Caki2 (cell line): ENCODE results near the gene EIF4EBP2. TPM values are rescaled to one million over a fixed set of nuclear protein-coding genes. Genes with fewer than 3 reads are reported as not detected.
A peak's percentile ranks its signal among the peaks of the same experiment; 100 is the strongest.

Source experiments
- DNase-seq: peaks from one replicate; pipeline ENCODE4 v3.0.0-alpha.2; 2015; ENCODE audit warnings: low read depth
- in situ Hi-C: cut with HindIII; loops from 2 replicates; pipeline ENCODE4 v1.10.0; 2016; ENCODE audit warnings: low sequenced_read_pairs, low pct_unique_long_range_greater_than_20kb, mixed read lengths
- total RNA-seq: library from RNA; depleted of rRNA; stranded (reverse); fragments of >200 nt; shearing (Covaris generic); gene quantifications from 2 replicates; pipeline ENCODE4 v1.2.3, GENCODE V29; 2014; ENCODE audit warnings: low replicate concordance; rRNA removed

EIF4EBP2 gene, protein sequence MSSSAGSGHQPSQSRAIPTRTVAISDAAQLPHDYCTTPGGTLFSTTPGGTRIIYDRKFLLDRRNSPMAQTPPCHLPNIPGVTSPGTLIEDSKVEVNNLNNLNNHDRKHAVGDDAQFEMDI
- 5.0 and 6.5 TPM in 2 replicates for total RNA-seq

- peak; percentile 85 for DNase-seq
- in situ Hi-C loops: no loop called here
Observed at GRCh38 chr10:70404036-70404786, at the start of gene EIF4EBP2. Gene EIF4EBP2, plus strand, starts transcription at chr10:70404145. Its CDS starts 257 bp downstream, at chr10:70404402.

DNA sequence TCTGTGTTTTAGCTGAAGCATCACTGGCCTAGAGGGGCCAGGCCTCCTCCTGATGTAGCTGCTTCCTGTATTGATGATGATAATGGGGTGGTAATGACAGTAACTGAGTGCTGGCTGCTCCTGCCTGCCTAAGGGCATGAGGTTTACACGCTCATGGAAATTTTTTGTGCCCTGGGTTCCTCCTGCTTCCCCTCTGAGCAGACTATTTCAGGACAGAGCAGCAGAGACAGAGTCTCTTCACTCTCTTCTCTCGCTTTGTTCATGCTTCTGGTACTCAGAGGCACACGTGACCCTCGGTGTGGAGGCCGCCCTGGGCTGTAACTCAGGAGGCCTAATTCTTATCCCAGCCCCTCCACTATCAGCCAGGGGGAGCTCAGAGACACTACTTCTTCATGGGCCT, 49.4 kb upstream of the EIF4EBP2 start:
- in situ Hi-C loops: no loop called here

DNA sequence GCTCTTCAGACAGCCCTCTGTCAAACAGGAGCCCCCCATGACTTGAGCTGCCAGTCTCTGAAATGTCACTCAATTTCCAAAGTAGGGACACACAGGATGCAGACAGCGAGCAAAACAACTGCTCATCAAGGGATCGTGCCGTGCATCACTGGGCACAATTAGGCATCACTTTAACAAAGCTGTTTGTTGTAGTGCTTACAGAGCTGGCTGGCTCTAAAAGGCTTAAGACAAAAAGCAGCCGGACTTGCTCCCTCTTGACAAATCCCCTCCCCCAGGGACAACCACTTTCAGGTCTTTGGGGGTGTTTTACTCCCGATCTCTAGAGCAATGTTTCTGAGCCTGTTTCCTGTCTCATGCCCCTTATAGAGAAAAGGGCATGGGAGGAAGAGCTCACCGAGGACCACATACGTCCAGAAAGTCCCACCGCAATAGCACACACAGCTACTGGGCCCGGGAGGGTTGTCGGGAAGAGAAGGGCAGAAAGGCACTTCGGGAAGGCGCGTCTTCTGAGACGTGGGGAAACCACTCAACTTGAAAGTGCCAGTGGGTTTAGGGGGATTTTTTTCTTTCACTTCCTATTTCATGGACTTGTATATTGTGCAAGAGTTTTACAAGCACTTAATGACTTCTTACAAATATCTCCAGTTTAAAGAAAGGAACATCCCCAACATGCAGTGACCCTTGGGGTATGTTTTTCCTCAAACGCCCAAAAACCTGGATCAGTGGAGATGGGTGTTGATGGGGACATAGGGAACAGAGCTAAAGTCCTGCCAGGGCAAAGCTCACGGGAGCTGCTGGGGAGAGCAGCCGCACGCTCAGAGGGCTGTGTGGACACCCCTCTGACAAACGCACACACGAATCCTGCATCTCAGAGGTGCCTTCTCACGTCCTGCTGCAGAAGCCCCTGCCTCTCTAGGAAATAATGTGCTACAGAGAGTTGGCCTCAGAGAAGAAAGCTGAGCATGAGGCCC, 48.6 kb upstream of the EIF4EBP2 start:
- in situ Hi-C loops: no loop called here
- no peak for DNase-seq

More for the DNA sequence above, 49.4 kb upstream of the EIF4EBP2 start:
- no peak for DNase-seq

- no peak for DNase-seq
- in situ Hi-C loops: no loop called here
Observed at GRCh38 chr10:70357565-70357964, 46.4 kb upstream of the EIF4EBP2 start.

- in situ Hi-C loops: no loop called here
Observed at GRCh38 chr10:70358446-70358845, 45.5 kb upstream of the EIF4EBP2 start.

DNA sequence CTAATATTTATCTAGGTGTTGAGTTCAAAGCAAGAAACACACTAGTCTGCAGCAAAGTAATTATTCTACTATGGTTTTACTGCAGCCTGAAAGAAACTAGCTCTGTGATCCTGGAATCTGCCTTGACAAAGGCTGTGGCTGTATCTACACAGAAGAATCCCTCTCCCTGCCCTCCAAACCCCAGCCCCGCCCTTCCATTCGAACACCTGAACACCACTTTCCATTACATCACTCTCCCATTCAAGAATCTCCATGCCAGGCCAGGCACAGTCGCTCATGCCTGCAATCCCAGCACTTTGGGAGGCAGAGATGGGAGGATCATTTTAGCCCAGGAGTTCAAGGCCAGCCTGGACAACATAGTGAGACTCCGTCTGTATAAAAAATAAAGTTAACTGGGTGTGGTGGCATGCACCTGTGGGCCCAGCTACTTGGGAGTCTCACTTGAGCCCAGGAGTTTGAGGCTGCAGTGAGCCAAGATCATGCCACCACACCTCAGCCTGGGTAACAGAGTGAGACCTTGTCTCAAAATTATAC, 44.9 kb upstream of the EIF4EBP2 start:
- in situ Hi-C loops: no loop called here
- no peak for DNase-seq

More at GRCh38 chr10:70358446-70358845, 45.5 kb upstream of the EIF4EBP2 start:
- no peak for DNase-seq

- in situ Hi-C loops: no loop called here
- DNase-seq: no peak
Observed at GRCh38 chr10:70360215-70360614, 43.7 kb upstream of the EIF4EBP2 start.

DNA sequence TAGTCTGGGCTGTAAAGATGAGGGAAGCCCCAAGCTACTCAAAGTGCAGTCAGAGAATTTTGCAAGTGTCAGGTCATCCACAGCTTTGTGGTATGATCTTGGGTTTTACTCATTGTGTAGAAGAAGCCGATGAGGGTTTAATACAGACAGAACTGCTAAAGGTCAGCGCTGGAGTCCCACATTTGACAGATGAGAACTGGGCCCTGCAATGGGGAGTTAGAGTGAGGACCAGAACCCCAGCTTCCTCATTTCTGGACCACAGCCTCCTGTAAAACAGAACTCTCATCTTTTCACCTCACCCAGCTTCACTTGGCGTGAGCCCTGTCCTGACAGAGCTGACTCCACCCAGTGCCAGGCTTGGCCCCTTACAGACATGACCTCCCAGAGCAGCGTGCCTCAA, 41.6 kb upstream of the EIF4EBP2 start:
- DNase-seq: no peak
- in situ Hi-C loops: no loop called here

DNA sequence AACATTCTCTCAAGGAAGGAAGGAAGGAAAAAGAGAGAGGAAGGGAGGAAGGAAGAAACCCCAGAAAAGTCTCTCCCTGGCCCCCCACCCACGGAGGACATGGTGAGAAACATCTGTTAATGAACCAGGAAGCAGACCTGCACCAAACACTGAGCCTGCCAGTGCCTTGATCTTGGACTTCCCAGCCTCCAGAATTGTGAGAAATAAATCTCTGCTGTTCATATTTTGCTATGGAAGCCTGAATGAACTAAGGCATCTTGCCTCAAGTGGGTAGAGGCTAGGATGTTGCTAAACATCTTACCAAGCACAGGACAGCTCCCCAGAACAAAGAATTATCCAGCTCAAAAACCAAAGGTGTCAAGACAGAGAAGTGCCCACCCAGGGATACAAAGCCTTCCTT, 40.7 kb upstream of the EIF4EBP2 start:
- no peak for DNase-seq
- in situ Hi-C loops: no loop called here

DNA sequence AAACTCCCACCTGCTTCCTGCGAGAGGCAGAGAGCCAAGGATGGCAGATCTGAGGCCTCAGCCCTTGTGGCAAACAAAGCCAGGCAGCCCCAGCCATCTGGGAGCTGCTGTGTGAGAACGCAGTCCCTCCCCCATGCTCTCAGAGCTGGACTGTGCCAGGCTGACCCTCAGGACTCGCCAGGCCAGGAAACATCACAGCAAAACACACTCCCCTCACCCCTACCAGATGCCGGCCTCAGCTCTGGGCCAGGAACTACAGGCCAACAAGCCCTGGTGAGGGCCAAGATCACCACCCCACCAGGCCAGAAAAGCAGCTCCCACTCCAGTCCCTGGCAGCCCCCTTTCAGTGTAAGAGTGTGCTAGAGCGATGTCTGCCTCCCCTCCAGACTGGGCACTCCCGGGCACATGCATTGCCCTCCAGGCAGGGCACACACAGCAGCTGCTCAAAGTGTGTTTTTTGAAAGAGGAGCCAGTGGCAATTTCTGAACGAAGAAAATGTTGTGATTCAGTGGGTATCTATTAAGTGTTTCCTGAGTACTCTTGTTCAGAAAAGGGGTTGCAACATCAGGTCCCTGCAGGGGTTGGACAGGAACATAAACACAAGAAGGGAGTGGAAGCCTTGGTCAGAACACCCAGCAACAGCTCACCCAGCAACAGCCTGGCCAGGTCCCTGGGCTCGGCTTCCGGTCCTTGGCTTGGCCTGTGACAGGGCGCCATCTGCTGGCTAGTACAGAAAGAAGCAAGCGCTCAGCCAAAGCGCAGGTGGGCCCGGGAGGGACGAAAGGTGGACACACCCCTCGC, 39.8 kb upstream of the EIF4EBP2 start:
- in situ Hi-C loops: no loop called here
- peak; percentile 75 for DNase-seq

- in situ Hi-C loops: no loop called here
- DNase-seq: no peak
Observed at GRCh38 chr10:70364772-70365091, 39.2 kb upstream of the EIF4EBP2 start.

- in situ Hi-C loops: no loop called here
- peak; percentile 60 for DNase-seq
Observed at GRCh38 chr10:70367195-70367796, 36.6 kb upstream of the EIF4EBP2 start.

DNA sequence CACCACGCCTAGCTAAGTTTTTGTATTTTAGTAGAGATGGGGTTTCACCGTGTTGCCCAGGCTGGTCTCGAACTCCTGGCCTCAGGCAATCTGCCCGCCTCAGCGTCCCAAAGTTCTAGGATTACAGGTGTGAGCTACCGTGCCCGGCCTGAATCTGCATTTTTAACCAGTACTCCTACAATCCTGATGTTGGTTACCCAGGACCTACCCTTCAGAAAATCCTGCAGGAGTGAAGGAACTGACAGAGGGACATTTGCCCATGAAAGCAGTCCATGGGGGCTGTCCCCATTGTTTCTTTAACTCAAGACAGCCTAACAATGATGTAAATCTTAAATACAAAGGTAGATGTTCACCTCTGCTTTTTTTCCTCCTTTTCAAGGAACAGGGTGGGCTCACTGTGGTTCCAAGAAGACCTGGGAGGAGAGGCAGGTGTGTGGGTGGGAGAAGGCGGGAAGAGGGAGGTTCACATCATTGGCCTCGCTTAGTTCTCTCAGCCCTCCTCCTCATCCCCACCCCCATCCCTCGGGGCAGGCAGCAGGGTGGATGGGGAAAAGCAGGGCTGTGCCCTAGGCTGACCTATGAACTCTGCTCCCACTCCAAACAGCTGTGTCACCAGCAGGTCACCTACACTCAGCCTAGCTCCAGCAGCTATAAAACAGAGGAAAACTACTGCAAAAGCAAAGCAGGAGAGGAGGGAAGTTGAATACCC, 35.0 kb upstream of the EIF4EBP2 start:
- in situ Hi-C loops: no loop called here
- DNase-seq: no peak

GRCh38 chr10:70369498-70370018, 34.4 kb upstream of the EIF4EBP2 start:
- DNase-seq: no peak
- in situ Hi-C loops: no loop called here

GRCh38 chr10:70370766-70371165, 33.2 kb upstream of the EIF4EBP2 start:
- in situ Hi-C loops: no loop called here
- no peak for DNase-seq

DNA sequence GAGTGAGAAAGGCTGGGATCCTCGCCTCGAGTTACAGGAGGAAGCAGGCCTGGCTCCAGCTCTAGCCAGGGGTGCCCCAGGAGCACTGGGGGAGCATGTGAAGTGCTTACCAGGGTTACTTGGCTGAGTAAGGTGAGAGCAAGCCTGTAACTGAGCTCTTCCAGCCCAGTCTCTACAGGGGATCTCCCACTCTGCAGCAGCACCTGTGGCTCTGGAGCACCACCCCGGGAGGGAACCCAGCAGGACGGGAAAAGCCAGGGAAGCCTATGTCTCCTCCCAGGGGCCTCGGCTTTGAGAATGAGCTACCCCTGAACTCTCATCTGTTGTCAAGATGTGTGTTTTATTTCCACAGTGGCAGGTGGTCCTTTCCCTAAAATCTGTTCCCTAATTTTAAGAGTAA, 32.1 kb upstream of the EIF4EBP2 start:
- in situ Hi-C loops: no loop called here
- no peak for DNase-seq
